ENCODE measurements around the gene DGKB.

DGKB gene

GRCh38 chr7:14585232-14585631 lies 317.3 kb downstream of the DGKB start (continued):
- TF ChIP-seq GLIS3 (CRISPR knock-in tag; IDR thresholded peaks at IDR 0.05) (no peak), CREB5 (CRISPR knock-in tag; IDR thresholded peaks at IDR 0.05; ENCODE audit: low read depth) (no peak), BACH2 (CRISPR knock-in tag; IDR thresholded peaks at IDR 0.05; ENCODE audit: borderline replicate concordance) (no peak), SNAI2 (CRISPR knock-in tag; IDR thresholded peaks at IDR 0.05) (no peak), OSR1 (CRISPR knock-in tag; IDR thresholded peaks at IDR 0.05) (no peak)

GRCh38 chr7:14583518-14583917 lies 319.0 kb downstream of the DGKB start:
- TF ChIP-seq GLIS3 (CRISPR knock-in tag; IDR thresholded peaks at IDR 0.05) (no peak), ARNTL (CRISPR knock-in tag; IDR thresholded peaks at IDR 0.05; ENCODE audit: borderline replicate concordance, low read depth) (no peak), ZC3H10 (CRISPR knock-in tag; IDR thresholded peaks at IDR 0.05) (no peak)
- no peak for ATAC-seq

- TF ChIP-seq CSDC2 (CRISPR knock-in tag; IDR thresholded peaks at IDR 0.05): no peak
- TF ChIP-seq ZNF8 (CRISPR knock-in tag; IDR thresholded peaks at IDR 0.05): no peak
- no peak for TF ChIP-seq ESRRG (CRISPR knock-in tag; IDR thresholded peaks at IDR 0.05)
- no peak for TF ChIP-seq ZNF565 (CRISPR knock-in tag; conservative IDR thresholded peaks at IDR 0.05; ENCODE audit: low read depth)
- no peak for TF ChIP-seq BACH2 (CRISPR knock-in tag; IDR thresholded peaks at IDR 0.05; ENCODE audit: borderline replicate concordance)
- no peak for TF ChIP-seq ZC3H10 (CRISPR knock-in tag; IDR thresholded peaks at IDR 0.05)
- no peak for TF ChIP-seq ZNF70 (CRISPR knock-in tag; IDR thresholded peaks at IDR 0.05)
- no peak for TF ChIP-seq RARB (CRISPR knock-in tag; IDR thresholded peaks at IDR 0.05)
- no peak for TF ChIP-seq OSR1 (CRISPR knock-in tag; IDR thresholded peaks at IDR 0.05)
- TF ChIP-seq ZFP3 (CRISPR knock-in tag; IDR thresholded peaks at IDR 0.05): no peak
- TF ChIP-seq GLIS3 (CRISPR knock-in tag; IDR thresholded peaks at IDR 0.05): no peak
- TF ChIP-seq SNAI2 (CRISPR knock-in tag; IDR thresholded peaks at IDR 0.05): no peak
- TF ChIP-seq TCF4 (CRISPR knock-in tag; IDR thresholded peaks at IDR 0.05; ENCODE audit: borderline replicate concordance): no peak
- no peak for TF ChIP-seq ARNTL (CRISPR knock-in tag; IDR thresholded peaks at IDR 0.05; ENCODE audit: borderline replicate concordance, low read depth)
- TF ChIP-seq TOX (CRISPR knock-in tag; IDR thresholded peaks at IDR 0.05; ENCODE audit: borderline replicate concordance): no peak
- no peak for TF ChIP-seq CREB5 (CRISPR knock-in tag; IDR thresholded peaks at IDR 0.05; ENCODE audit: low read depth)
- TF ChIP-seq PPARA (CRISPR knock-in tag; IDR thresholded peaks at IDR 0.05; ENCODE audit: borderline replicate concordance): no peak
- ATAC-seq: no peak
Observed at GRCh38 chr7:14582010-14582409, 320.5 kb downstream of the DGKB start.

- TF ChIP-seq CSRNP3 (CRISPR knock-in tag; IDR thresholded peaks at IDR 0.05) (no peak), ISL1 (CRISPR knock-in tag; IDR thresholded peaks at IDR 0.05) (no peak), ZNF70 (CRISPR knock-in tag; IDR thresholded peaks at IDR 0.05) (no peak), TSHZ2 (CRISPR knock-in tag; IDR thresholded peaks at IDR 0.05) (no peak), RARB (CRISPR knock-in tag; IDR thresholded peaks at IDR 0.05) (no peak)
Observed at GRCh38 chr7:14579971-14580370, 322.6 kb downstream of the DGKB start.

GRCh38 chr7:14576578-14576977 lies 326.0 kb downstream of the DGKB start:
- no peak for ATAC-seq
- no peak for TF ChIP-seq OSR1 (CRISPR knock-in tag; IDR thresholded peaks at IDR 0.05)
- no peak for TF ChIP-seq TSHZ2 (CRISPR knock-in tag; IDR thresholded peaks at IDR 0.05)
- TF ChIP-seq CREB5 (CRISPR knock-in tag; IDR thresholded peaks at IDR 0.05; ENCODE audit: low read depth): no peak
- TF ChIP-seq ZNF565 (CRISPR knock-in tag; conservative IDR thresholded peaks at IDR 0.05; ENCODE audit: low read depth): no peak
- no peak for TF ChIP-seq PPARA (CRISPR knock-in tag; IDR thresholded peaks at IDR 0.05; ENCODE audit: borderline replicate concordance)

More at GRCh38 chr7:14579971-14580370, 322.6 kb downstream of the DGKB start:
- no peak for ATAC-seq

Data from SK-N-SH treated with all-trans-retinoic acid at 6 μM for 48 hours (cell line).